Progenitor cell of endocrine pancreas (in vitro differentiated cells): ENCODE data around the gene TAGAP. TPM values are rescaled to one million over a fixed set of nuclear protein-coding genes. Genes with fewer than 3 reads are reported as not detected.

ENCODE experiments used
- DNase-seq: peaks from one replicate; pipeline ENCODE4 v3.0.0; 2021; ENCODE audit warnings: low spot score; ENCODE audit not compliant: unreplicated experiment
- H3K27ac Mint-ChIP-seq: 2 replicates; pipeline ENCODE4 v1.8.0; 2021; ENCODE audit warnings: mild to moderate bottlenecking, moderate library complexity, mixed read lengths
- H3K27me3 Mint-ChIP-seq: 2 replicates; pipeline ENCODE4 v1.8.0; 2021; ENCODE audit warnings: mixed read lengths
- H3K36me3 Mint-ChIP-seq: 2 replicates; pipeline ENCODE4 v1.8.0; 2022; ENCODE audit warnings: mixed read lengths; ENCODE audit not compliant: insufficient read depth
- H3K4me1 Mint-ChIP-seq: 2 replicates; pipeline ENCODE4 v1.8.0; 2021; ENCODE audit warnings: low read depth, mixed read lengths
- H3K4me3 Mint-ChIP-seq: 2 replicates; pipeline ENCODE4 v1.8.0; 2021; ENCODE audit warnings: low read depth, mild to moderate bottlenecking, moderate library complexity, mixed read lengths
- H3K9me3 Mint-ChIP-seq: 2 replicates; pipeline ENCODE4 v1.8.0; 2021; ENCODE audit warnings: low read depth, mixed read lengths
- CTCF ChIP-seq: fragments of 200-600 bp; sonication (generic); IDR thresholded peaks from one replicate; pipeline ENCODE4 v1.5.0; 2021; ENCODE audit warnings: antibody characterized with exemption, mild to moderate bottlenecking; ENCODE audit not compliant: unreplicated experiment
- total RNA-seq: library from RNA; stranded (reverse); gene quantifications from 2 replicates; pipeline ENCODE4 v1.2.1, GENCODE V29; 2021

TAGAP gene
- total RNA-seq, 1 donor from 2014 or later, result not detected

- Mint-ChIP-seq H3K9me3 (peaks cover 15% of the 10 kb centered on the region), H3K27me3 (no peaks in the 10 kb centered on the region), H3K36me3 (peaks cover 30% of the 10 kb centered on the region), H3K4me3 (no peak overlapping the region), H3K4me1 (no peaks in the 10 kb centered on the region), H3K27ac (no peak overlapping the region)
- DNase-seq, result no peak
- TF ChIP-seq CTCF, result no peak
These were observed 56.3 kb downstream of the TAGAP start for GRCh38 chr6:158988477-158988876.

- Mint-ChIP-seq H3K36me3 (peaks cover 27% of the 10 kb centered on the region), H3K9me3 (peaks cover 15% of the 10 kb centered on the region), H3K27ac (no peak overlapping the region), H3K4me3 (no peak overlapping the region), H3K4me1 (no peaks in the 10 kb centered on the region), H3K27me3 (no peaks in the 10 kb centered on the region)
- no peak for DNase-seq
- TF ChIP-seq CTCF, result no peak
These were observed 57.1 kb downstream of the TAGAP start for GRCh38 chr6:158987657-158988056.

Other genes with a start within 250 kb of the TAGAP start
- gene EZR, start 225.6 kb downstream of the TAGAP start, total RNA-seq, result 258 and 274 TPM in 2 replicates
- gene RSPH3, start 44.8 kb downstream of the TAGAP start, total RNA-seq, result 8.9 and 10.5 TPM in 2 replicates
- 0.07 TPM in 1 of 2 replicates, not detected in the other for gene FNDC1, start 124.4 kb upstream of the TAGAP start, total RNA-seq